ENCODE data around the gene OR10H3. TPM values are rescaled to one million over a fixed set of nuclear protein-coding genes. Genes with fewer than 3 reads are reported as not detected.
A peak's percentile ranks its signal among the peaks of the same experiment; 100 is the strongest.
"Not testable (repeated sequence)": the region's sequence is repeated elsewhere in the genome, so short reads cannot be mapped to it uniquely, and the experiment has no call there.

OR10H3 gene
- total and polyA plus RNA-seq, 7 experiments from 2014 or later: not detected

DNA sequence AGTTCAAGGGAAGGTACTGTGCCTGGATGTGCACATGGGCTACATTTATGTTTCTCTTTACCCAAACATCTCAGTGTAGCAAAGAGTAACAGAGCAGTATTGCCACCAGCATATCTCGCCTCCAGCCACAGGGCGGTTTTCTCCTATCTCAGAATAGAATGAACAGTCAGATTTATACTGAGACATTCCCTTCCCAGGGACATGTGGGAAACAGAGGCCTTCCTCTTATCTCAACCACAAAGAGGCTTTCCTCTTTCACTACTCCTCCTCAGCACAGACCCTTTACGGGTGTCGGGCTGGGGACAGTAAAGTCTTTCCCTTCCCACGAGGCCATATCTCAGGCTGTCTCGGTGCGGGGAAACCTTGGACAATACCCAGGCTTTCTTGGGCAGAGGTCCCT lies 45.1 kb downstream of the OR10H3 start:
- H3K4me3 Mint-ChIP-seq; intact Hi-C loops (cut with micrococcal nuclease); H3K9me3 ChIP-seq (ENCODE audit: control insufficient read depth in 2 of 3, low read length in 3 of 3); H3K36me3 Mint-ChIP-seq; H3K27ac Mint-ChIP-seq; DNase-seq; H3K4me1 ChIP-seq (ENCODE audit: control insufficient read depth in 2 of 2, insufficient read depth in 2 of 2, low read length in 2 of 2); CTCF ChIA-PET; H3K4me3 ChIP-seq (ENCODE audit: low read length); H3K27ac ChIP-seq (ENCODE audit: low read depth, low read length); ATAC-seq; H3K9me3 Mint-ChIP-seq; H3K27me3 ChIP-seq (ENCODE audit: control insufficient read depth in 2 of 2, insufficient read depth in 2 of 2, low read length in 2 of 2); POLR2A ChIA-PET; H3K36me3 ChIP-seq (ENCODE audit: control insufficient read depth in 2 of 3, insufficient read depth in 3 of 3, low read length in 3 of 3): not testable (repeated sequence)
- peaks cover 0 to 12% (median under 1%) of the 10 kb centered on the region in 7 donors for H3K4me1 Mint-ChIP-seq
- peaks cover 4 to 13% (median 8%) of the 10 kb centered on the region in 5 donors for H3K27me3 Mint-ChIP-seq

DNA sequence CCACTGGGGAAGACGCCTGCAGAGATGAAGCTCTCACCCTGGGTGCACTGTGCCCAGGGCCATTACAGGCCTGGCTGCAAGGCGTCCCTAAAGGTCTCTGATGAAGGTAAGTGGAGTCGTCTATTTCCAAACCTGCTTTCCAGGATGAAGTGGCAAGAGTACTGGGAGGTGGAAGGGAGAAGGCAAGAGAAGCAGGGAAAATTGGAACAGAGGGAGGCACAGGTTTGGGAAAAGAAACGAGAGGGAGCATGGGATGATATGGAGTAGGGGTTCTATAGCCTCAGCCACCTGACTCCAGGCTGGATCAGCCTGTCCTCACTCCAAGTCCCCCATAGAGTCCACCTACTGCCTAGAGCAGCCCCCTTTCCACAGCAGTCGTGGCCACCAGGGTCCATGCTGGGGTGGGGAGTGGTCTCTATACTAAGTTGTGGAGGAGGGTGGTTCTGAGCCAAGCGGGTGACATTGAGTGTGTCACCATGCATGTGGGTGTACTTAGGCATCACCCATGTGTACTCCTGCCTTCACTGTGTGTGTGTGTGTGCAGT lies 49.9 kb downstream of the OR10H3 start, which contains the start of gene OR10H5:
Gene OR10H5 (plus strand): TSS at position 51 of the 545 bp plus-strand sequence. CDS start 6,388 bp downstream, outside the sequence.
- H3K36me3 Mint-ChIP-seq: no peaks in the 10 kb centered on the region
- H3K4me3 Mint-ChIP-seq: no peak within 1 kb of the TSS
- H3K9me3 Mint-ChIP-seq: peaks cover 0 to 2% (median 0%) of the 10 kb centered on the region in 11 donors
- Histone ChIP-seq H3K27ac (ENCODE audit: low read depth, low read length) (no peak within 1 kb of the TSS), H3K9me3 (ENCODE audit: control insufficient read depth in 2 of 3, low read length in 3 of 3) (no peaks in the 10 kb centered on the region), H3K4me1 (ENCODE audit: control insufficient read depth in 2 of 2, insufficient read depth in 2 of 2, low read length in 2 of 2) (no peaks in the 10 kb centered on the region), H3K4me3 (ENCODE audit: low read length) (no peak within 1 kb of the TSS), H3K36me3 (ENCODE audit: control insufficient read depth in 2 of 3, insufficient read depth in 3 of 3, low read length in 3 of 3) (no peaks in the 10 kb centered on the region), H3K27me3 (ENCODE audit: control insufficient read depth in 2 of 2, insufficient read depth in 2 of 2, low read length in 2 of 2) (no peaks in the 10 kb centered on the region)
- intact Hi-C loops (cut with micrococcal nuclease): no loop called here
- peaks cover 5 to 26% (median 22%) of the 10 kb centered on the region in 5 donors for H3K27me3 Mint-ChIP-seq
- H3K4me1 Mint-ChIP-seq: peaks cover 0 to 2% (median 0%) of the 10 kb centered on the region in 7 donors
- DNase-seq (no peak), ATAC-seq (no peak)
- ChIA-PET CTCF (no interaction called here), POLR2A (no interaction called here)
- no peak within 1 kb of the TSS for H3K27ac Mint-ChIP-seq

DNA sequence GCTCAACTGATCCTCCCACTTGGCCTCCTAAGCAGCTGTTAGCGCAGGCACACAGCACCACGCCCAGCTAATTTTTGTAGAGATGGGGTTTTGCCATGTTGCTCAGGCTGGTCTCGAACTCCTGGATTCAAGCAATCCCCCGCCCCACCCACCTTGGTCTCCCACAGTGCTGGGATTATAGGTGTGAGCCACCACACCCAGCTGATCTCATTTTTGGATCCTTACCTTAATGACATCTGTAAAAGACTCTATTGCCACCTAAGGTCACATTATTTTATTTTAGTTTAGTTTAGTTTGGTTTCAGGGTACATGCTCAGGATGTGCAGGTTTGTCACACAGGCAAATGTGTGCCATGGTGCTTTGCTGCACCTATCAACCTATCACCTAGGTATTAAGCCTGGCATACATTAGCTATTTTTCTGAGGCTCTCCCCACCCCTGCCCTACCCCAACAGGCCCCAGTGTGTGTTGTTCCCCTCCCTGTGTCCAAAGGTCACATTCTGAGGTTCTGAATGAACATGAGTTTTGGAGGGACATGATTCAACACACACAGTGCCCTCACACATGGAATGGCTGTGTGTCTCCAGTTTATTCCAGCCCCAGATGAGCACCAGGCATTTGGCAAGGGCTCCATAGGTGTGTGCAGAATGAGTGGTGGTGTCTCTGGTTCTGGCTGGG lies 50.9 kb downstream of the OR10H3 start:
- ChIA-PET CTCF (no interaction called here), POLR2A (no interaction called here)
- peaks cover 5 to 26% (median 22%) of the 10 kb centered on the region in 5 donors for H3K27me3 Mint-ChIP-seq
- H3K27ac ChIP-seq (ENCODE audit: low read depth, low read length): no peak overlapping the region
- H3K36me3 Mint-ChIP-seq: no peaks in the 10 kb centered on the region
- no peaks in the 10 kb centered on the region for H3K9me3 ChIP-seq (ENCODE audit: control insufficient read depth in 2 of 3, low read length in 3 of 3)
- no peaks in the 10 kb centered on the region for H3K27me3 ChIP-seq (ENCODE audit: control insufficient read depth in 2 of 2, insufficient read depth in 2 of 2, low read length in 2 of 2)
- peaks cover 0 to 2% (median 0%) of the 10 kb centered on the region in 7 donors for H3K4me1 Mint-ChIP-seq
- H3K9me3 Mint-ChIP-seq: peaks cover 0 to 2% (median 0%) of the 10 kb centered on the region in 11 donors
- H3K4me3 Mint-ChIP-seq: no peak overlapping the region
- intact Hi-C loops (cut with micrococcal nuclease): no loop called here
- H3K4me3 ChIP-seq (ENCODE audit: low read length): no peak overlapping the region
- H3K4me1 ChIP-seq (ENCODE audit: control insufficient read depth in 2 of 2, insufficient read depth in 2 of 2, low read length in 2 of 2): no peaks in the 10 kb centered on the region
- no peak for ATAC-seq
- no peak for DNase-seq
- H3K27ac Mint-ChIP-seq: no peak overlapping the region
- no peaks in the 10 kb centered on the region for H3K36me3 ChIP-seq (ENCODE audit: control insufficient read depth in 2 of 3, insufficient read depth in 3 of 3, low read length in 3 of 3)

DNA sequence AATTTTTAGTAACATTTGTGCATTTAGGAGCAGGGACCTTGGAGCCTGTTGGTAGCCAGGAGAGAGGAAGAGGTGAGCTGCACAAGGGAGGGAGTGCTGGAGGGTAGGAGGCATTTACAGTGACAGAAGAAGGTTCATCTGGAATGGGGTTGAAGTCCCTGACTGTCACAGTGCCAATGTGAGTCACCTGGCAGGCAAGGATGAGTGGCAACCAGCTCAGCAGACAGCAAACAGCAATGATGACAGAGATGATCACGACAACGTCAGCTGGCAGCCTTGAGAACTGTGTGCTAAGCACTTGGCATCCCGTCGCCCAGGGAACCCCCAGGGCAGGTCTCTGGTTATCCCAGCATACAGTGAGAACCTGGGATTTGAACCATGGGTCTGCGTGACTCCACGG lies 52.3 kb downstream of the OR10H3 start:
- no peak overlapping the region for H3K4me3 ChIP-seq (ENCODE audit: low read length)
- DNase-seq (no peak), ATAC-seq (no peak)
- Mint-ChIP-seq H3K4me1 (peaks cover 0 to 4% (median 0%) of the 10 kb centered on the region in 7 donors), H3K36me3 (no peaks in the 10 kb centered on the region), H3K27me3 (peaks cover 3 to 27% (median 25%) of the 10 kb centered on the region in 5 donors), H3K4me3 (no peak overlapping the region), H3K27ac (peak overlapping the region in 1 of 9 donors; percentile 62), H3K9me3 (no peaks in the 10 kb centered on the region)
- ChIA-PET POLR2A (no interaction called here), CTCF (no interaction called here)
- H3K27ac ChIP-seq (ENCODE audit: low read depth, low read length): no peak overlapping the region
- H3K4me1 ChIP-seq (ENCODE audit: control insufficient read depth in 2 of 2, insufficient read depth in 2 of 2, low read length in 2 of 2): no peaks in the 10 kb centered on the region
- no peaks in the 10 kb centered on the region for H3K27me3 ChIP-seq (ENCODE audit: control insufficient read depth in 2 of 2, insufficient read depth in 2 of 2, low read length in 2 of 2)
- intact Hi-C loops (cut with micrococcal nuclease): no loop called here
- no peaks in the 10 kb centered on the region for H3K9me3 ChIP-seq (ENCODE audit: control insufficient read depth in 2 of 3, low read length in 3 of 3)
- H3K36me3 ChIP-seq (ENCODE audit: control insufficient read depth in 2 of 3, insufficient read depth in 3 of 3, low read length in 3 of 3): no peaks in the 10 kb centered on the region

Other genes starting within 250 kb of the OR10H3 start
- 1 to 10 TPM in 1 of 5 experiments, under 1 TPM in 3, not detected in 1; 0.24 to 3.6 (median 0.28) TPM for gene CYP4F22, start 229.5 kb upstream of the OR10H3 start, total RNA-seq
- under 1 TPM in 1 of 2 donors, not detected in 1; 0.15 TPM for gene CYP4F22, start 229.5 kb upstream of the OR10H3 start, polyA plus RNA-seq
- not detected for gene CYP4F8, start 122.8 kb upstream of the OR10H3 start, total RNA-seq
- gene CYP4F8, start 122.8 kb upstream of the OR10H3 start, polyA plus RNA-seq: not detected
- under 1 TPM in 2 of 5 experiments, not detected in 3; 0.34 to 0.81 TPM for gene CYP4F3, start 97.1 kb upstream of the OR10H3 start, total RNA-seq
- not detected for gene CYP4F3, start 97.1 kb upstream of the OR10H3 start, polyA plus RNA-seq
- gene CYP4F12, start 64.9 kb upstream of the OR10H3 start, total RNA-seq: 1 to 10 TPM in 2 of 5 experiments, under 1 TPM in 2, not detected in 1; 0.50 to 1.6 (median 0.96) TPM
- not detected for gene CYP4F12, start 64.9 kb upstream of the OR10H3 start, polyA plus RNA-seq
- gene OR10H2, start 10.0 kb upstream of the OR10H3 start, total RNA-seq: not detected
- not detected for gene OR10H2, start 10.0 kb upstream of the OR10H3 start, polyA plus RNA-seq
- gene OR10H5, start 49.7 kb downstream of the OR10H3 start, total RNA-seq: not detected
- gene OR10H5, start 49.7 kb downstream of the OR10H3 start, polyA plus RNA-seq: not detected
- under 1 TPM in 1 of 5 experiments, not detected in 4; 0.22 TPM for gene OR10H1, start 77.7 kb downstream of the OR10H3 start, total RNA-seq
- gene OR10H1, start 77.7 kb downstream of the OR10H3 start, polyA plus RNA-seq: not detected
- under 1 TPM in 1 of 5 experiments, not detected in 4; 0.42 TPM for gene CYP4F2, start 160.1 kb downstream of the OR10H3 start, total RNA-seq
- not detected for gene CYP4F2, start 160.1 kb downstream of the OR10H3 start, polyA plus RNA-seq
- gene CYP4F11, start 196.5 kb downstream of the OR10H3 start, total RNA-seq: not detected
- not detected for gene CYP4F11, start 196.5 kb downstream of the OR10H3 start, polyA plus RNA-seq
- gene OR10H4, start 211.0 kb downstream of the OR10H3 start, total RNA-seq: not detected
- not detected for gene OR10H4, start 211.0 kb downstream of the OR10H3 start, polyA plus RNA-seq

All from naive thymus-derived CD4-positive, alpha-beta T cell (primary cell).